ENCODE results near the gene LMAN2.
"Not testable (repeated sequence)": the region's sequence is repeated elsewhere in the genome, so short reads cannot be mapped to it uniquely, and the experiment has no call there.

Gene LMAN2

GRCh38 chr5:177346820-177347219 lies 4.6 kb downstream of the LMAN2 start:
- no peak for DNase-seq (ENCODE audit: low spot score)

- DNase-seq (ENCODE audit: low spot score): no peak
Observed at GRCh38 chr5:177344891-177345290, 6.6 kb downstream of the LMAN2 start.

GRCh38 chr5:177343777-177344176 lies 7.7 kb downstream of the LMAN2 start:
- DNase-seq (ENCODE audit: low spot score): no peak

GRCh38 chr5:177343000-177343399 lies 8.5 kb downstream of the LMAN2 start:
- not testable (repeated sequence) for DNase-seq (ENCODE audit: low spot score)

GRCh38 chr5:177339107-177339638 lies 12.3 kb downstream of the LMAN2 start:
- no peak for DNase-seq (ENCODE audit: low spot score)

GRCh38 chr5:177338251-177339106 lies 13.0 kb downstream of the LMAN2 start:
- no peak for DNase-seq (ENCODE audit: low spot score)

- DNase-seq (ENCODE audit: low spot score): no peak
Observed at GRCh38 chr5:177336603-177337494, 14.6 kb downstream of the LMAN2 start.

GRCh38 chr5:177336112-177336511 lies 15.4 kb downstream of the LMAN2 start:
- DNase-seq (ENCODE audit: low spot score): no peak

GRCh38 chr5:177335701-177336065 lies 15.8 kb downstream of the LMAN2 start:
- no peak for DNase-seq (ENCODE audit: low spot score)

- no peak for DNase-seq (ENCODE audit: low spot score)
Observed at GRCh38 chr5:177334781-177335700, 16.4 kb downstream of the LMAN2 start.

GRCh38 chr5:177334155-177334551 lies 17.3 kb downstream of the LMAN2 start:
- no peak for DNase-seq (ENCODE audit: low spot score)

- DNase-seq (ENCODE audit: low spot score): no peak
Observed at GRCh38 chr5:177333420-177334154, 17.9 kb downstream of the LMAN2 start.

GRCh38 chr5:177332896-177333260 lies 18.6 kb downstream of the LMAN2 start:
- DNase-seq (ENCODE audit: low spot score): no peak

GRCh38 chr5:177332031-177332895 lies 19.2 kb downstream of the LMAN2 start:
- DNase-seq (ENCODE audit: low spot score): no peak

- DNase-seq (ENCODE audit: low spot score): no peak
Observed at GRCh38 chr5:177330991-177331842, 20.3 kb downstream of the LMAN2 start.

GRCh38 chr5:177329883-177330282 lies 21.6 kb downstream of the LMAN2 start:
- no peak for DNase-seq (ENCODE audit: low spot score)

- DNase-seq (ENCODE audit: low spot score): no peak
Observed at GRCh38 chr5:177328545-177329231, 22.8 kb downstream of the LMAN2 start.

Data from COLO829 (cell line).